ENCODE measurements around the gene FAM227B.
"Not testable (repeated sequence)": the region's sequence is repeated elsewhere in the genome, so short reads cannot be mapped to it uniquely, and the experiment has no call there.

DNA sequence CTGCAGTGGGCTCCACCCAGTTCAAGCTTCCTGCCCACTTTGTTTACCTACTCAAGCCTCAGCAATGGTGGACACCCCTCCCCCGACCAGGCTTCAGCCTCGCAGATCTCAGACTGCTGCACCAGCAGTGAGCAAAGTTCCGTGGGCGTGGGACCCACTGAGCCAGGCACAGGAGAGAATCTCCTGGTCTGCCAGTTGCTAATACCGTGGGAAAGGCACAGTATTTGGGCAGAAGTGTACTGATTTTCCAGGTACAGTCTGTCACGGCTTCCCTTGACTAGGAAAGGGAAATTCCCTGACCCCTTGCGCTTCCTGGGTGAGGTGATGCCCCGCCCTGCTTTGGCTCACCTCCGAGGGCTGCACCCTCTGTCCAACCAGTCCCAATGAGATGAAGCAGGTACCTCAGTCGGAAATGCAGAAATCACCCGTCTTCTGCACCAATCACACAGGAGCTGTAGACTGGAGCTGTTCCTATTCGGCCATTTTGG, 27.7 kb downstream of the FAM227B start:
- TF ChIP-seq, protein P1, sequence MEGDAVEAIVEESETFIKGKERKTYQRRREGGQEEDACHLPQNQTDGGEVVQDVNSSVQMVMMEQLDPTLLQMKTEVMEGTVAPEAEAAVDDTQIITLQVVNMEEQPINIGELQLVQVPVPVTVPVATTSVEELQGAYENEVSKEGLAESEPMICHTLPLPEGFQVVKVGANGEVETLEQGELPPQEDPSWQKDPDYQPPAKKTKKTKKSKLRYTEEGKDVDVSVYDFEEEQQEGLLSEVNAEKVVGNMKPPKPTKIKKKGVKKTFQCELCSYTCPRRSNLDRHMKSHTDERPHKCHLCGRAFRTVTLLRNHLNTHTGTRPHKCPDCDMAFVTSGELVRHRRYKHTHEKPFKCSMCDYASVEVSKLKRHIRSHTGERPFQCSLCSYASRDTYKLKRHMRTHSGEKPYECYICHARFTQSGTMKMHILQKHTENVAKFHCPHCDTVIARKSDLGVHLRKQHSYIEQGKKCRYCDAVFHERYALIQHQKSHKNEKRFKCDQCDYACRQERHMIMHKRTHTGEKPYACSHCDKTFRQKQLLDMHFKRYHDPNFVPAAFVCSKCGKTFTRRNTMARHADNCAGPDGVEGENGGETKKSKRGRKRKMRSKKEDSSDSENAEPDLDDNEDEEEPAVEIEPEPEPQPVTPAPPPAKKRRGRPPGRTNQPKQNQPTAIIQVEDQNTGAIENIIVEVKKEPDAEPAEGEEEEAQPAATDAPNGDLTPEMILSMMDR (IDR thresholded peaks at IDR 0.05; ENCODE audit: low read length) = not testable (repeated sequence)
- not testable (repeated sequence) for TF ChIP-seq EZH2 (IDR thresholded peaks at IDR 0.05; ENCODE audit: borderline replicate concordance, low read length)

Measured in OCI-LY1 (cell line).